ENCODE data around the gene SLC43A3. TPM values are rescaled to one million over a fixed set of nuclear protein-coding genes. Genes with fewer than 3 reads are reported as not detected.

Gene SLC43A3
- total RNA-seq, 4 donors from 2014 or later: 40.9 to 75.9 (median 60.0) TPM

DNA sequence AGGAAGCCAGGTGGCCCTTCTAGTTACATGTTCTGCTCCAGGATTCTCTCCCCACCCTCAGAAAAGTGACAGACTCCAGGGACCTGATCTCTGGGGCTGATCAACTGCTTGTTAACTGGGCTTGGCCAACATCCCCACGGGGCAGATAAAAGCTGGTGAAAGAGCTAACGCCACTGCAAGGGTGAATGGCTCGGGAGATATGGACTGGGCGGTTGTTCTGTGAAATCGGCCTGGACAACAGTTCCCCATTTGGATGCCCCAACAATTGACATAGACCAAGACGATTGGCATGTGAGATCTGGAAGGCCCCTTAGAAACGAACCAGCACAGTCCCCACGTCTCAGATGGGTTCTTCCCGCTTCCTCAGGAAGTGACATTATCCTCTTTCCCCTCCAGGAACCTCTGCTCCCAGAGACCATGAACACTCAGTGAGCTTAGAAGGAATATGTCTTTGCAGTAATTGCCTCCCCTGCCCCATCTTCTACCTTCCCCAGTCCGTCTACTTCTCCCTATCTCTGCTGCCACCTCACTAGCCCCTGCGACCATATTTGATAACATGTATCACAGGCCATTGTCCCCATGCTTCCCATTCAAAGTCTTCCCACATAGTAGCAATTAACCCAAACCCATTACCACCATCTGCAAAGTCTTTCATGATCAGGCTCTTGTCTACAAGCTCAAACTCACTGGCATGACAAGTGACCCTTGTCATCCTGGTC, 30.9 kb downstream of the SLC43A3 start:
- peaks cover 4% of the 10 kb centered on the region for H3K27me3 ChIP-seq
- no peaks in the 10 kb centered on the region for H3K4me1 ChIP-seq
- no peak overlapping the region for H3K27ac ChIP-seq
- TF ChIP-seq POLR2A (IDR thresholded peaks at IDR 0.05): no peak
- no peak for TF ChIP-seq CTCF (IDR thresholded peaks at IDR 0.05)
- no peak for TF ChIP-seq EP300 (IDR thresholded peaks at IDR 0.05)
- no peak for TF ChIP-seq POLR2AphosphoS5 (IDR thresholded peaks at IDR 0.05)
- no peak for ATAC-seq
- 71 to 86% methylated on average over 3 to 6 of the region's 11 CpGs for WGBS, 2 donors (ENCODE audit: low coverage in 1 of 2)
- H3K9me3 ChIP-seq: no peaks in the 10 kb centered on the region
- no peak overlapping the region for H3K4me3 ChIP-seq
- no peaks in the 10 kb centered on the region for H3K36me3 ChIP-seq

- Histone ChIP-seq H3K4me3 (no peak overlapping the region), H3K36me3 (no peaks in the 10 kb centered on the region), H3K27me3 (no peaks in the 10 kb centered on the region), H3K27ac (no peak overlapping the region), H3K9me3 (no peaks in the 10 kb centered on the region), H3K4me1 (no peaks in the 10 kb centered on the region)
- no peak for ATAC-seq
- no peak for TF ChIP-seq EP300 (IDR thresholded peaks at IDR 0.05)
- no peak for TF ChIP-seq CTCF (IDR thresholded peaks at IDR 0.05)
- TF ChIP-seq POLR2AphosphoS5 (IDR thresholded peaks at IDR 0.05): no peak
- no peak for TF ChIP-seq POLR2A (IDR thresholded peaks at IDR 0.05)
- WGBS, 2 donors (ENCODE audit: low coverage in 1 of 2): 53 to 67% methylated on average over 3 of the region's 4 CpGs
Measured at GRCh38 chr11:57394203-57394965, 32.5 kb downstream of the SLC43A3 start.

- no peaks in the 10 kb centered on the region for H3K36me3 ChIP-seq
- no peak for ATAC-seq
- H3K27me3 ChIP-seq: peaks cover 15% of the 10 kb centered on the region
- no peak overlapping the region for H3K27ac ChIP-seq
- H3K4me3 ChIP-seq: no peak overlapping the region
- 65 to 85% methylated on average over 3 to 4 of the region's 4 CpGs for WGBS, 2 donors (ENCODE audit: low coverage in 1 of 2)
- H3K9me3 ChIP-seq: no peaks in the 10 kb centered on the region
- no peaks in the 10 kb centered on the region for H3K4me1 ChIP-seq
- TF ChIP-seq CTCF (IDR thresholded peaks at IDR 0.05) (no peak), POLR2AphosphoS5 (IDR thresholded peaks at IDR 0.05) (no peak), POLR2A (IDR thresholded peaks at IDR 0.05) (no peak), EP300 (IDR thresholded peaks at IDR 0.05) (no peak)
Measured at GRCh38 chr11:57392763-57393105, 34.2 kb downstream of the SLC43A3 start.

DNA sequence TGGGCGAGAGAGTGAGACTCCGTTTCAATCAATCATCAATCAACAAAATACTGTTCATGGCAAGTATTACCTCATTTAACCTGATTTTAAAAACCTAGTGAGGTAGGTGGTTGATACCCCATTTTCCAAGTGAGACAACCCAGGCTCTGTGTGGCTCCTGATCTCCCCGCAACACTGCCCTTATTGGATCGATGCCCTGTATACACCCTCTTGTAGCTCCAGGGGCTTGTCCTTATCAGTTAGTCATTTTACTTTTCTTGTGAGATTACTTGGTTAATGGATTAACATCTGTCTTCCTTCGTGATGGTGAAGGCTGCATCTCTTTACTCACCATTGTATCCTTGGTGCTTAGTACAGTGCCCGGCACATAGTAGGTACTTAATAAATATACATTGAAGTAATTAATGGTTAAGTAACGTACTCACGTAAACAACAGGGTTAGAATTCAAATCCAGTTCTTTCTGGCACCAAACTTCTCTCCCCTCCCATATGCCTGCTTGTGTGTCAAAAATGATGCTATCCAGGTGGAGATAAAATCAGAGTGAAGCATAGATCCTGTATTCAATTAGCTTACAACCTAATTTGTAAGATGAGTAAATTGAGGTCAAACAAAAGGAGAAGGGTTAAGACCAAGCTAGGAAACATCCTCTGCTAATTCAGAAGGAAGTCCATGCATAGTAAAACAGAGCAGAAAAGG, 34.7 kb downstream of the SLC43A3 start:
- WGBS, 2 donors (ENCODE audit: low coverage in 1 of 2): 64 to 74% methylated on average over 7 to 8 of the region's 8 CpGs
- H3K4me3 ChIP-seq: no peak overlapping the region
- H3K9me3 ChIP-seq: no peaks in the 10 kb centered on the region
- ATAC-seq: no peak
- no peaks in the 10 kb centered on the region for H3K4me1 ChIP-seq
- TF ChIP-seq POLR2A (IDR thresholded peaks at IDR 0.05) (no peak), CTCF (IDR thresholded peaks at IDR 0.05) (no peak), POLR2AphosphoS5 (IDR thresholded peaks at IDR 0.05) (no peak), EP300 (IDR thresholded peaks at IDR 0.05) (no peak)
- no peaks in the 10 kb centered on the region for H3K36me3 ChIP-seq
- H3K27me3 ChIP-seq: peaks cover 19% of the 10 kb centered on the region
- no peak overlapping the region for H3K27ac ChIP-seq

Data from gastroesophageal sphincter (tissue), 4 donors.